Activated effector memory CD4-positive, alpha-beta T cell treated with Interleukin-2 at 50 U/mL for 16 hours (primary cell): ENCODE data around the gene MAP3K14.
A peak's percentile ranks its signal among the peaks of the same experiment; 100 is the strongest.
"Not testable (repeated sequence)": the region's sequence is repeated elsewhere in the genome, so short reads cannot be mapped to it uniquely, and the experiment has no call there.

Experiments used
- DNase-seq: peaks from one replicate; pipeline ENCODE4 v3.0.0-alpha.2; 2020

Gene MAP3K14

DNA sequence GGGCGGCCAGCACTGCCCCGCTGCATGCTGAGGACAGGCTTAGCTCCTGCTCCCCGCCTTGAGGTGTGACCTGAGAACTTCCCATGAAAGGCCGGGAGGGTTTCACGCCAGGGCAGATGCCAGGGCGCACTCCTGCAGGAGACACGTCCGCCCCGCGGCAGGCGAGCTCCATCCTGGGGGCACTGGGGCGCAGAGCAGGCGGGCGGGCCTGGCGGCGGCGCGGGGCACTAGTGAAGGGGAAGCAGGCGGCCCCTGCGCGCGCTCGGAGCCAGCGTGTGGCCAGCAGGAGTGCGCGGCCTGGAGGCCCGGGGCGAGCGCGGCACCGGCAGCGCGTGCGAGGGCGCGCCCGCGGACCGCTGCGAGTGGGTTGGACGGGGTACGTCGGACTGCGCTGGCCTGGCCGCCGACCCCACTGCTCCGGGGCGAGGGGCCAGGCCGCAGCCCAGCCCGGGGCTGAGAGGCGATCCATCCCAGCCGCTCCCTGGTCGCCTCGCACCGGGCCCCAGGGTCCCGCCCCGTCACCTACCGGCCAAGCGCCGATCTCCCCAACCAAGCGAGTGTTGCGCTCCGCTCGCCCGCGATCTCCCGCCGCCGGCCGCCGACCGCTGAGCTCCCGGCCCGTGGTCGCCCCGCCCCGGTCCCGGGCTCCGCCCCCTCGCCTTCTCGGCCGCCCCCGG lies at the start of gene MAP3K14:
MAP3K14 (minus strand) TSS at position 587 of the 677 bp plus-strand sequence. CDS start 26,275 bp downstream, outside the sequence.
- peak; percentile 64 for DNase-seq

DNA sequence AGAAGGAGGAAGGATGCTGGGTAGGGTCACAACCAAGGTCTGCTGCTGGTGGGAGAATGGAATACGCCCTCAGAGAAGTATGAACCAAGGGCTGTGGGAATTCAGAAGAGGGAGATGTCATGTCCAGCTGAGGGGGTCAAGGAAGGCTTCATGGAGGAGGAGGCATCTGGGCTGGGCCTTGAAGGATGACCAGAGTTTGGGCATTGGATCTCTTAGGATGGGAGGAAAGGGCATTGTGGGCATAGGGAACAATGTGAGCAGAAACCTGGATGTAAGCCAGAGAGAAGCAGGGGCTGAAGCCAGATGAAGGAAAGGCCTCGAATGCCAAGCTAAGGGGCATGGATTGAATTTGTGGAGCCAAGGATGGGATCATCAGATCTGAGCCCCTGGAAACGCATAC lies 49.2 kb upstream of the MAP3K14 start:
- no peak for DNase-seq

DNA sequence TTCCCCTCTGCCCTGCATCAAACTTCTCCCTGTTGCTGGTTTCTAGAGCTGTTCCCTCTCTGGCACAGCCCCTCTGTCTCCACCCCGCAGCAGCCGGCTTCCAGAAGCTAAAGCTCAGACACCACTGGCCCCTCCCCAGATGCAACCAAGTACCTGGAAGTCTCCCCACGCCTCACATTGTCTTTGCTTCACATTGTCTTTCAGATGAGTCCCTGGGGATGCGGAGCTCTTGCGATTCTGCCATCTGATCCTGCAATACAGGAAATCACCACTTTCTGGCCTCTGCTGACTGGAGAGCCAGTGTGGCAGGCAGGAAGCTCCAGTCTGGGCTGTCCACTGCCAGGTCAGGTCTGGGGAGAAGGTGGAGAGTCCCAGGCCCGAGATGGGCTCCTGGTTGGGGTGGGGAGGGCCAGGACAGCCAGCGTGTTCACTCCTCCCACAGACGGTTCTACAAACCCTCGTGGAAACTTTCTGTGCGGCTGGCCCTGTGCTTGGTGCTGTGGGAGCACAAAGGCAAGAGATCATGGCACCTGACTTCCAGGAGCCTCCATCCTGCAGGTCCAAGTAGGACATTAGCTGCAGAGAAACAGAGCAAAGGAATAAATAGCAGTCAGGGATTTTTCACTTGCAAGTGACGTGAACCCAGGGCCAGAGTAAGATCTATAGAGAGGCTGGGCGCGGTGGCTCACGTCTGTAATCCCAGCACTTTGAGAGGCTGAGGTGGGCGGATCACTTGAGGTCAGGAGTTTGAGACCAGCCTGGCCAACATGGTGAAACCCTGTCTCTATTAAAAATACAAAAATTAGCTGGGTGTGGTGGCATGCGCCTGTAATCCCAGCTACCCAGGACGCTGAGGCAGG lies 47.9 kb upstream of the MAP3K14 start:
- no peak for DNase-seq

DNA sequence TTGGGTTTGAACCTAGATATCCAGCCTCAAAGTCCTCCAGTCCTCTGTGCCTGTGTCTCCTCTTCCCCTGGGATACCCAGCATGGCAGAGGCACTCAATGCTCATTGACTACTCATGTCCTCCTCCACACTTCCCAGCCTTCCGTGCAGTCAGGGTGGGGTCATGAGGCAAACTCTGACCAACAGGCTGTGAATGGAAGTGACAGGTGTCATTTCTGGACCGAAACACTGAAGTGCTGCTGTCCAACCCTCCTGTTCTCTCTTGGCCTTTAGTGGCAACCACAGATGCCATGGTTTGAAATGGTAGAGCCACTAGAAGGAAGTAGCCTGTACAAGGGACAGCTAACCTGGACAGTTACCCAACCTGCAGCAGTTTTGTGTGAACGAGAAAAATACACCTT lies 46.7 kb upstream of the MAP3K14 start:
- DNase-seq: no peak

DNA sequence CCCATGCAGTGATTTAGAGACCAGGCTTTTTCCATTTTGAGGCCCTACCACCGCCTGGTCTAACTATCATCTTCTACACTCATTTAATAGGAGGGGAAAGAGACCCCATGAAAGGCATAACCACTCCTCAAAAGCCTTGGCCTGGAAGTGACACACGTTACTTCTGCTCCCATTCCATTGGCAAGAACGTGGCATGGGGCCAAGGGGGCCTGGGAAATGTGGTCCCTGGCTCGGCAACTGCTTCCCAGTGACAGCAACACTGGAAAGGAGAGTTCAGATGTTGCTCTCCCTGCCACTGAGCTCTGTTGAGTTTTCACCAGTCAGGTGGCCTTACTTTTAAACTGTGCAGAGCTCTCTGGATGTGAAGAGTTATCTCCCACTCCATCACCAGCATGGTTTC lies 45.2 kb upstream of the MAP3K14 start:
- DNase-seq: no peak

DNA sequence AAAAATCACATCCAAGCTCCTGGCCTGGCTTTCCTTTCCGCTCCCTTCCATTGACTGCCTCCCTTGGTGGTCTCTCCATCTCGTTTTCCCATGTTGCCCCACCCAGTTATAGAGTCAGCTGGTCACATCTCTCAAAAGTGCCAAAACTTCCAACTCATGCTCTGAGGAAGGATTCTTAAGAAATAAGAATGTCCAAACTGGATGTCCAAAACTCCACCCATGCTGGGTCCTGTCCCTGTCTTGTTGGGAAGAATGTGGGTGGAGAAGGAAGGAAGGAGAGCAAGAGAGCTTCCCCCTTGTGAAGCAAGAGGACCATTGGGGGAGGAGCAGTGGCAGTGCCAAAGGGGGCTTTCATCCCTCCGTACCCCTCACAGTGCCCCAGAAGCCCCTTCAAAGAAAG lies 44.6 kb upstream of the MAP3K14 start:
- no peak for DNase-seq

DNA sequence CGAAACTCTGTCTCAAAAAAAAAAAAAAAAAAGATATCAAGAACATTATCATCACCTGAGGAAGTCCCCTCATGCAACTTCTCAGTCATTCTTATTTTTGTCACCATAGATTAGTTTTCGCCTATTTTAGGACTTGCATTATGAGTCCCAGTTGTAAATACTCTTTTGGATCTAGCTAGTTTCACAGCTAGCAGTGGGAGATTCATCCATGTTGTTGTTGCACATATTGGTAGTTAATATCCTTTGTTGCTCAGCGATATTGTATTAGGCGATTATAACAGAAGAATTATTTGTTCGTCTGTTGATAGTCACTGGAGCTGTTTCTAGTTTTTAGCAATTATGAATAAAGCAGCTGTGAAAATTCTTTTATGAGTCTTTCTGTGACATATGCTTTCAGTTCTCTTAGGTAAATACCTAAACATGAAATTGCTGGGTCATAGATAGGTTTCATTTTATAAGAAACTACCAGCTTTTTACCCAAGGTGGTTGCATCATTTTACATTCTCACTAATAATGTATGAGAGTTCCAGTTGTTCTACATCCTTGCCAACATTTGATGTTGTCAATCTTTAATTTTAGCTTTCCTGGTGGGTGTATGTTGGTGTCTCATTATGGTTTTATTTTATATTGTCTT lies 40.7 kb upstream of the MAP3K14 start:
- no peak for DNase-seq

DNA sequence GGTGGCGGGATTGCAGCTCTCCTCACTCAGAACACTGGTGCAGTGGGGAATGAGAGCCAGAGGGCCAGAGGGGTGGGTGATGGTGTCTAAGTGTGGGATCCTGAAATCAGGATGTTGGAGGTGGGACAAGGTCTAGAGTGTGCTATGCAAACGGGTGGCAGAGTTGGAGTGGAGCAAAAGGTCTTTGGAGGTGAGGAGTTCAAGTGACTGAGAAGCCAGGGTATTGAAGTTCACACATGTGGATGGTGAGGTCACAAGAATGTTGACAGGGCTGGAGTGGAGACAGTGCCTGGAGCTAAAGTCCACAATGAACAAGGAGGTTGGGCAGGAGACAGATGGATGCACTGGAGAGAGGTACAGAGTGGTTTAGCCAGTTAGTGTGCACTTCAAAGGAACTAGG lies 38.3 kb upstream of the MAP3K14 start:
- DNase-seq: no peak

DNA sequence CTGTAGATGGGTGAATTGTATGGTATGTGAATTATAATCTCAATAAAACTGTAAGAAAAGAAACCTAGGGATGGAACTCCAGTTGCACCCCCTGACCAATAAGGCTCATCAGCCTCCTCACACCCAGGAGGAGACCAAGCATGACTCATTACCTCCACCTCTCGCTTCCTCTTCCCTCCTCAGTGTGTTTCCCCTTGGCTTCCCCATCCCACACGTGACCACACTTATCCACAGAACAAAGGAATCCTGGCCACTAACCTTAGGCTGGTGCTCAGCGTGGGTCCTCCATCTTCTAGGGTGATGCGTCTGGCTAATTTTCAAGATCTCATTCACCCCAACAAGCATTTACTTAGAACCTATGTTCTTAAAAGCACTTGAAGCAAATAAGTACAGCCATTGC lies 36.2 kb upstream of the MAP3K14 start:
- no peak for DNase-seq

DNA sequence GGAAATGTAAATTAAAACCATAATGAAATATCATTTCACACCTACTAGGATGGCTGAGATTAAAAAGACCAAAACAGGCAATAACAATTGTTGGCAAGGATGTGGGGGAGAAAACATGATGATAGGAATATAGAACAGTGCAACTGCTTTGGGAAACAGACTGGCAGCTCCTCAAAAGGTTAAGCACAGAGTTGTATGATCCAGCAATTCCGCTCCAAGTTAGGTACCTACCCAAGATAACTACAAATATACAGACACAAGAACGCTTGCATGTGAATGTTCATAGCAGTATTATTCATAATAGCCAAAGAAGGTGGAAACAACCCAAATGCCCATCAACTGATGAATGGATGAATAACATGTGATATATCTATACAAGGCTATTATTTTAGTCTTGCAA lies 35.0 kb upstream of the MAP3K14 start:
- no peak for DNase-seq

DNA sequence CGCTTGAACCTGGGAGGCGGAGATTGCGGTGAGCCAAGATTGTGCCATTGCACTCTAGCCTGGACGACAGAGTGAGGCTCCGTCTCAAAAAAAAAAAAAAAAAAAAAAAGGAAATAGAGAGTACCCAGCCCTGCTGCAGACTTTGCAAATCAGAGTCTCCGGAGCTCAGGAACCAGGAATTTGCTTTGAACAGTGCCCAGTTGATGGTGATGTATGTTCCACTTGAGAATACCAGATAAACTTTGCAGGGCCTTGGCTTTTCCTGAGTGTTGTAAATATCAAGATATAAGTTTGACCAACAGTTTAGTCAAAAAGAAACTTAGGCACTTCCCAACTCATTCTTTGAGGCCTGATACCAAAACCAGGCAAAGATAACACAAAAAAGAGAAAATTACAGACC lies 30.6 kb upstream of the MAP3K14 start:
- no peak for DNase-seq

DNA sequence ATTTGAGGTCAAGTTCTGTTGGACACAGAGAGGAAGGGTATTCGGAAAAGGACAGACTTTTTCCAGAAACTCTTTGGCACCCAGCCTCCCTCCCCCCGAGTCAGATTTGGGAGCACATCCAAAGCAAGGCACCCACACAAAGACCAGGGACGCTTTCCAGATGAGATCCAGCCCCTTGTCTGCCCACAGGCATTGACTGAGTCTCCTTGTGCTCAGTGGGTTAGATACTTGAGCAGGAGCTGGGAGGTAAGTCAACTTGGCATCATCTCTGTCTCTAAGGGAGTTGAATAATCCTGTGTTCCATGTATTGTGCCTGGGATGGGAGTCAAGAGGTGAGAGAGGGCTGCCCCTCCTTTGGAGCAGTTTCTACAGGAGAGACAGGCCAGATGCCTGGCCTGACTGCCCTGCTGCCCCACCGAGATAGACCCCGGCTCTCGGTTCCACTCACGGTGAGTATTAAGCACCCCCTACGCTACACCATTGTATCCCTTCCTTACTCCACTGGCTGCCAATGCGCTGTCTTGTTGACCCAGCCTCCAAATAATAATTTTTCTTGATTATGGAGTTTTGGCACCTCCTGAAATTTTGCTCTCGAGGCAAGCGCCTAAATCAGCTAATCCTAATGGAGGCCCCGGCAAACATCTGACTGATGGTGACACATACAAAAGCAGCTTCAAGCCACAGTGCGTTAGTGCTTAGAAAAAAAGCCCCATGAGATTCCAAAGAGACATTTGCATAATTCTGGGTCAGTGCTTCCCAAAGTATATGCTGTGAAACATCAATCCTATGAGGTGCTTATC lies 29.6 kb upstream of the MAP3K14 start:
- DNase-seq: no peak

DNA sequence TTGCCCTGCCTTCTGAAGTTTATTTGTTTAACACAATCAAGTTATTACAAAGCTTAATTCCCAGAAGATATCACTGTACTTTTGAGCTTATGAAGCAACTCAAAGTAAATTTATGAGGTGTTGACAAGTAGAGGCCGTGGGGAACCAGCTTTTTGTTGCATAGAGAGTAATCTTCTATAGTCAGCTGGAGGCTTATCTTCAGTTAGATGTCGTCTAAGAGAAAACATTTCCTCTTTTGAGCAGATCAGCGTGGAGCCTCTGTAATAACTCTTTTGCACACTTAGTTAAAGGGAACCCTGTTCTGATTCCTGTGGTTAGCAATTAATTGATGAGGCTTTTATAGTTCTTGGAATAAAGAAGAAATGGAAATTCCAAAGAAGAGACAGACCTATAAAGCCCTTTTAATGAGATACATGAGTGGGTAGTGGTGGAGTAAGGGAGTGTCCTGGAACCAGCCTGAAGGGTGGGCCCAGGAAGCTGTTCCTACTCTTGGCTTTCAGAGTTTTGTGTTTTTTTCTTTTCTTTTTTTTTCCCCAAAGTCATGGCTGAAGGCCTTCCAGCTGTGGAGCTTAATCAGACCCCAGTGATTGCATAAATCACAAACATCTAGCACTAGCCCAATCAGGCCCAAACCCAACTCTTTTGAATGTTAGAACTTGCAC lies 28.9 kb upstream of the MAP3K14 start:
- DNase-seq: no peak

DNA sequence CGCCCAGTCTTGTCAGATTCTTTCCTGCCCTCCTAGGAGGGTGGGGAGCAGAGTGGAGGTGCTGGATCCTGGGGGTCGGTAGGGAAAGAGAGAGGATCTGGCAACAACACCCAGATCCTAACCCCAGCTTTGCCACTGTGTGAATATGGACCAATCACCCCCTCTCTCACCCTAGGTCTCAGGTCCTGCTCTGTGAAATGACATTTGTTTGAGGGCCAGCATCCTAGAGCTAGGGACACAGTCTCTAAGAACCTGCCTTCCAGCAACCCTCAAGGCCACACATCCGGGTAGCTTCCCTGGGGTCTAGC lies 28.4 kb upstream of the MAP3K14 start:
- no peak for DNase-seq

DNA sequence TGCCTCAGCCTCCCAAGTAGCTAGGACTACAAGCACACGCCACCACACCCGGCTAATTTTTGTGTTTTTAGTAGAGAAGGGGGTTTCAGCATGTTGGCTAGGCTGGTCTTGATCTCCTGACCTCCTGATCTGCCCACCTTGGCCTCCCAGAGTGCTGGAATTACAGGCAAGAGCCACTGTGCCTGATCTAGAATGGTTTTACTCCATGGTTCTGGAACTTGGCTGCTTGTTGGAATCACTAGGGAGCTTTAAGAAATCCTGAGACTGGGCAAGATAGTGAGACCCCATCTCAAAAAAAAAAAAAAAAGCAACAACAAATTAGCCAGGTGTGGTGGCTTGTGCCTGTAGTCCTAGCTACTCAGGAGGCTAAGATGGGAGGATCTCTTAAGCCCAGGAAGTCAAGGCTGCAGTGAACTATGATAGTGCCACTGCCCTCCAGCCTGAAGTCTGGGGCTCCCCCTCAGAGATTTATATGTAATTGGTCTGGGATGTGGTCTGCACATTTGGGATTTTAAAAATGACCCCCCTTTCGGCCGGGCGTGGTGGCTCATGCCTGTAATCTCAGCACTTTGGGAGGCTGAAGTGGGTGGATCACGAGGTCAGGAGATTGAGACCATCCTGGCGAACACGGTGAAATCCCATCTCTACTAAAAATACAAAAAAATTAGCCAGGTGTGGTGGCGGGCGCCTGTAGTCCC lies 27.3 kb upstream of the MAP3K14 start:
- not testable (repeated sequence) for DNase-seq

DNA sequence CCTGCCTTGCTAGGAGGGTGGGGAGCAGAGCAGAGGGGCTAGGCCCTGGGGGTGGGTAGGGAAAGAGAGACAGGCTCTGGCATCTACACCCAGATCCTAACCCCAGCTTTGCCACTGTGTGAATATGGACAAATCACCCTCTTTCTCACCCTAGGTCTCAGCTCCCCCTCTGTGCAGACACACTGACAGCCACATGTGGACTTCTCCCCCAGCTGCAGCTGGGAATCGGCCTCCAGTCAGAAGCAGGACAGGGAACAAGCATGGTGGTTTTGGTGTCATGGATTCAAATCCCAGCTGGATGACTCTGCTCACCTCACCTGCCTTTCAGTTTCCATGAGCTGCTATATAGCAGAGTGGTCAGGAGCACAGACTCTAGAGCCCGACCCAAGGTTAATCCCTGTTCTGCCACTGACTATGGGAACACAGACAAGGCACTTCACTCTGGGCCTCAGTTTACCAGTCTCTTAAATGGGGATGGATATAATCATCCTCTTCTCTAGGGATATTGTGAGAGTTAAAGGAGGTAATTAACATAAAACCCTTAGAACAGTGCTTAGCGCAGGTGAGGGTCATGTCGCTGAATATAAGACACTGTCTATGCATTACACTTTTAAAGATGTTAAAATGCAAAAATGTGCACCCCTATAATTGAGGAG lies 26.2 kb upstream of the MAP3K14 start:
- DNase-seq: no peak

DNA sequence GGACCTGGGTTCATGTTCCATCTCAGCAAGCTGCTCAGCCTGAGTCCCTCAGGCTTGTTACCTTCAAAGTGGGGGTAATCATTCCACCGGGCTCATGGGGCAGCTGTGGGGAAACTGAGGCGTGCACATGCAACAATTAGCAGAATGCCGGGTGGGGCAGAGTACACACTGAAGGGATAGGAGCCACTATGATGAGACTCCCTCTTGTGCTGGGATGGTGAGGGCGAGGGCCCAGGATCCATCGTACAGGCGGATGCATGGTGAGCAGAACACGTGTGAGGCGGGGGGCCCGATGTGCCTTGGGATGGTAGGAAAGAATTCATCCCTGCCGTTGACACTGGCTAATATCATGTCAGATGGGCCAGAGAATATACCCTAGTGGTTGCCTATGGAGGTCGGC lies 25.5 kb upstream of the MAP3K14 start:
- DNase-seq: no peak

DNA sequence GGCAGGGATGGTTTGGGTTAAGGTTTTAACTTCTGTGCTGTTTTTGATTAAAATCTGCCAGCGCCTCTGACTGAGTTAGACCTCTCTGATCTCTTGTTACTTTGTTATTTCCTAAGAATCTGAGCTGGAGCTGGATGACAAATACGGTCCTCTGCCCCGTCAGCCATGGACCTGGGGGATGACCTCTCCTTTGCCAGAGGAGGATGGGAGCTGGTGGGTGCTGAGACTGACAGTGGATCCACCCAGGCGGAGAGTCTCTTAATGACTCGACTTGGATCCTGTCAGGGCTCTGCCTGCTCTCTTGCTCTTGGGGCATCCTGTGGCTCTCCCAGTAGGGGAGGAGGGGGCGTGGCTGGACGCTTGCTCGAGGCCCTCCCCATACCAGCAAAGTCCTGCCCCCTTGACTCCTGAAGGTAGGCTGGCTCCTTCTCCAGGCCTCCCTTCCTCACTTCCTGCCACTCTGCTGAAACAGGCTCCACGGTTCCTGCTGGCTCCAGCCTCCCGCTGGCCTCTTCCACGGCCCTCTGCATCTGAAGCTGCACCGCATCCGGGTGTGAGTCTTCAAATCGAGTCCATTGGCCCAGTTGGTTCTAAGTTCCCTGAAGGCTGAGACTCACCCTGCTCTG lies 24.8 kb upstream of the MAP3K14 start:
- DNase-seq: no peak

DNA sequence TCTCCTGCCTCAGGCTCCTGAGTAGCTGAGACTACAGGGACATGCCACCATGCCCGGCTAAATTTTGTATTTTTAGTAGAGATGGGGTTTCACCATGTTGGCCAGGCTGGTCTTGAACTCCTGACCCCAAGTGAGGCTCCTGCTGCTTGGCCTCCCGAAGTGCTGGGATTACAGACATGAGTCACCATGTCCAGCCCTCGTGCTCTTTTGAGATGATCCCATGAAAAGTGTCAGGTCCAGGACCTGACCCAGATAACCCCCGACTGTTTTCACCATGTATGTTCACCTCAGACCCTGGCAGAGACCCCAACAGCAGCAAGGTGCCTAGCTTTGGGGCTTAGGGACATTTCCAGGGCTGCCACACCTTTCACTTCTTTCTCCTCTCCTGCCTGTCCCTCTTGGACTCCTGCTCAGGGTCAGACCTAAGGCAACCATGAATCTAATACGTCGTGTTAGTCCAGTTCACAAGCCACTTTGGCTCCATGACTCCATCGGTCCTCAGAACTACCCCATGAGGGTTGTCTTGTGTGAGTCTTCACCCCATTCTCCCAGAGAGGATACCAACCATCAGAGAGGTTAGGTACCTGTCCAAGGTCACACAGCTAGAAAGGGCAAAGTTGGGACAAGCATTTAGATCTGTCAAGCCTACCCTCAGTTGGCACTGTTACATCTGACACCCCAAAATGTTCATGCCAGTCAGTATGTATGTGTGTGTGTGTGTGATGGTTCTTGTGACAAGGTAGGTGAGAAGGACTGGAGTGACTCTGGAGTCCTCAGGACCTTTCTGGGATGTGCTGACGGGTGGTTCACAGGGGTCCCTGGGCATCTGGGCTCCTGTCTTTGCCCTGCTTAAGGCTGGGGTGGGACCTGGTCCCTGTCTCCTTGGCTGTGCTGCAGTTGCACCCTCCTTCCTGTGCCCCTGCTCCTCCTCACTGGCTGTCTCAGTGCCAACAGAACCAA lies 23.1 kb upstream of the MAP3K14 start:
- DNase-seq: no peak

DNA sequence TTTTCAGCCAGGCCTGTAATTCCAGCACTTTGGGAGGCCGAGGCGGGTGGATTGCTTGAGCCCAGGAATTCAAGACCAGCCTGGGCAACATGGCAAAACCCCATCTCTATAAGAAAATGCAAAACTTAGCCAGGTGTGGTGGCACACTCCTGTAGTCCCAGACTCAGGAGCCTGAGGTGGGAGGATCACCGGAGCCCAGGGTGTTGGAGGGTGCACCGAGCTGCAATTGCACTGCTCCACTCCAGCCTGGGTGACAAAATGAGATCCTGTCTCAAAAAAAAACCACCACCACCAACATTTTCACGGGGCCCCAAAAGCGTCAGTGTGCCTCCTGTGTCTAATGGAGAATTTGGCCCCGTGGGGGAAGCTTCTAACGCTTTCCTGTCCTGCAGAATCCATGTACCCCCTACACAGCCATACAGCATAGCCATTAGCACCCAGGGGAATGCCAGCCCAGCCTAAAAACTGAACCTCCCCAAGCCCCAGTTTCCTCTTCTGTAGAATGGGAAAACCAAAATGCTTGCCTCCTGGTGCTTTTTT lies 22.2 kb upstream of the MAP3K14 start:
- DNase-seq: no peak
